ENCODE results near the gene SMYD5. TPM values are rescaled to one million over a fixed set of nuclear protein-coding genes. Genes with fewer than 3 reads are reported as not detected.
A peak's percentile ranks its signal among the peaks of the same experiment; 100 is the strongest.

SMYD5 gene
- total RNA-seq, 2 experiments from 2014 or later = 39.1 to 46.7 TPM

GRCh38 chr2:73258186-73258912, 44.3 kb downstream of the SMYD5 start:
- Histone ChIP-seq H3K27me3 (ENCODE audit: control insufficient read depth in 1 of 2, insufficient read depth in 2 of 2, low read length in 2 of 2) (no peaks in the 10 kb centered on the region), H3K4me3 (ENCODE audit: low read length) (no peak overlapping the region), H3K4me1 (ENCODE audit: insufficient read depth, low read length) (peaks cover 13% of the 10 kb centered on the region), H3K9me3 (ENCODE audit: control insufficient read depth in 1 of 2, insufficient read depth in 1 of 2, low read length in 2 of 2) (no peaks in the 10 kb centered on the region), H3K27ac (ENCODE audit: low read depth in 1 of 2, low read length in 2 of 2) (no peak overlapping the region), H3K36me3 (ENCODE audit: insufficient read depth, low read length) (peaks cover 12% of the 10 kb centered on the region)
- peaks cover 27% of the 10 kb centered on the region for H3K36me3 Mint-ChIP-seq (ENCODE audit: low read depth)
- no peak for DNase-seq
- no peak for TF ChIP-seq CTCF (IDR thresholded peaks at IDR 0.05)
- POLR2A ChIA-PET = interaction anchor here (0.6 to 2.1 kb wide), 2 partner anchors 25 to 27 kb away, joined by 3 to 20 read pairs; partner anchors contain the start of genes CCT7 and PRADC1
- H3K27ac Mint-ChIP-seq = peak overlapping the region; percentile 33
- CTCF ChIA-PET = no interaction called here
- intact Hi-C loops (cut with DNase I, micrococcal nuclease) = no loop called here
- H3K4me1 Mint-ChIP-seq (ENCODE audit: low read depth) = no peaks in the 10 kb centered on the region
- H3K4me3 Mint-ChIP-seq = no peak overlapping the region
- H3K27me3 Mint-ChIP-seq = no peaks in the 10 kb centered on the region
- ATAC-seq (ENCODE audit: poor library complexity) = no peak
- no peaks in the 10 kb centered on the region for H3K9me3 Mint-ChIP-seq

GRCh38 chr2:73258913-73259215, 44.8 kb downstream of the SMYD5 start:
- Histone ChIP-seq H3K4me3 (ENCODE audit: low read length) (no peak overlapping the region), H3K27ac (ENCODE audit: low read depth in 1 of 2, low read length in 2 of 2) (no peak overlapping the region), H3K27me3 (ENCODE audit: control insufficient read depth in 1 of 2, insufficient read depth in 2 of 2, low read length in 2 of 2) (no peaks in the 10 kb centered on the region), H3K36me3 (ENCODE audit: insufficient read depth, low read length) (peaks cover 8% of the 10 kb centered on the region), H3K9me3 (ENCODE audit: control insufficient read depth in 1 of 2, insufficient read depth in 1 of 2, low read length in 2 of 2) (no peaks in the 10 kb centered on the region), H3K4me1 (ENCODE audit: insufficient read depth, low read length) (peaks cover 13% of the 10 kb centered on the region)
- no peaks in the 10 kb centered on the region for H3K4me1 Mint-ChIP-seq (ENCODE audit: low read depth)
- ATAC-seq (ENCODE audit: poor library complexity) (no peak), DNase-seq (no peak)
- no peaks in the 10 kb centered on the region for H3K9me3 Mint-ChIP-seq
- no peak overlapping the region for H3K4me3 Mint-ChIP-seq
- ChIA-PET POLR2A (no interaction called here), CTCF (no interaction called here)
- TF ChIP-seq CTCF (IDR thresholded peaks at IDR 0.05) = no peak
- peaks cover 28% of the 10 kb centered on the region for H3K36me3 Mint-ChIP-seq (ENCODE audit: low read depth)
- no peaks in the 10 kb centered on the region for H3K27me3 Mint-ChIP-seq
- peak overlapping the region; percentile 33 for H3K27ac Mint-ChIP-seq
- intact Hi-C loops (cut with DNase I, micrococcal nuclease) = no loop called here

GRCh38 chr2:73259276-73259675, 45.2 kb downstream of the SMYD5 start:
- H3K36me3 Mint-ChIP-seq (ENCODE audit: low read depth) = peaks cover 28% of the 10 kb centered on the region
- H3K4me1 ChIP-seq (ENCODE audit: insufficient read depth, low read length) = peaks cover 13% of the 10 kb centered on the region
- H3K27ac ChIP-seq (ENCODE audit: low read depth in 1 of 2, low read length in 2 of 2) = no peak overlapping the region
- no peak overlapping the region for H3K4me3 ChIP-seq (ENCODE audit: low read length)
- H3K27ac Mint-ChIP-seq = peak overlapping the region; percentile 33
- H3K9me3 ChIP-seq (ENCODE audit: control insufficient read depth in 1 of 2, insufficient read depth in 1 of 2, low read length in 2 of 2) = no peaks in the 10 kb centered on the region
- H3K36me3 ChIP-seq (ENCODE audit: insufficient read depth, low read length) = peaks cover 4% of the 10 kb centered on the region
- CTCF ChIA-PET = no interaction called here
- ATAC-seq (ENCODE audit: poor library complexity) (no peak), DNase-seq (no peak)
- H3K9me3 Mint-ChIP-seq = no peaks in the 10 kb centered on the region
- POLR2A ChIA-PET = no interaction called here
- no peaks in the 10 kb centered on the region for H3K27me3 Mint-ChIP-seq
- TF ChIP-seq CTCF (IDR thresholded peaks at IDR 0.05) = no peak
- no peaks in the 10 kb centered on the region for H3K4me1 Mint-ChIP-seq (ENCODE audit: low read depth)
- no peak overlapping the region for H3K4me3 Mint-ChIP-seq
- no peaks in the 10 kb centered on the region for H3K27me3 ChIP-seq (ENCODE audit: control insufficient read depth in 1 of 2, insufficient read depth in 2 of 2, low read length in 2 of 2)
- intact Hi-C loops (cut with DNase I, micrococcal nuclease) = no loop called here
